ENCODE data around the gene SYDE1. TPM values are rescaled to one million over a fixed set of nuclear protein-coding genes. Genes with fewer than 3 reads are reported as not detected.

SYDE1 gene
- polyA plus RNA-seq, 12 donors: 8.1 to 29.4 (median 15.8) TPM; not detected in 1

Other genes with a start within 250 kb of the SYDE1 start
- under 1 TPM in 2 of 12 donors, not detected in 10; 0.05 to 0.07 TPM for gene OR7A17, start 221.3 kb upstream of the SYDE1 start, polyA plus RNA-seq (ENCODE audit: insufficient read length in 12 of 12)
- not detected for gene OR7C2, start 165.9 kb upstream of the SYDE1 start, polyA plus RNA-seq (ENCODE audit: insufficient read length in 12 of 12)
- gene SLC1A6, start 127.5 kb upstream of the SYDE1 start, polyA plus RNA-seq (ENCODE audit: insufficient read length in 12 of 12): 10 to 100 TPM in 1 of 12 donors, 1 to 10 TPM in 2, under 1 TPM in 6, not detected in 3; 0.09 to 21.3 (median 0.40) TPM
- 1 to 10 TPM in 3 of 12 donors, under 1 TPM in 2, not detected in 7; 0.04 to 3.6 (median 1.3) TPM for gene CASP14, start 57.9 kb upstream of the SYDE1 start, polyA plus RNA-seq (ENCODE audit: insufficient read length in 12 of 12)
- under 1 TPM in 6 of 12 donors, not detected in 6; 0.04 to 0.07 (median 0.06) TPM for gene OR1I1, start 25.2 kb upstream of the SYDE1 start, polyA plus RNA-seq (ENCODE audit: insufficient read length in 12 of 12)
- gene NOTCH3, start 93.6 kb downstream of the SYDE1 start, polyA plus RNA-seq (ENCODE audit: insufficient read length in 12 of 12): 100 to 1,000 TPM; 102 to 178 (median 124) TPM
- gene EPHX3, start 125.0 kb downstream of the SYDE1 start, polyA plus RNA-seq (ENCODE audit: insufficient read length in 12 of 12): 1 to 10 TPM in 2 of 12 donors, under 1 TPM in 8, not detected in 2; 0.28 to 6.5 (median 0.51) TPM
- 10 to 100 TPM in 11 of 12 donors, not detected in 1; 32.9 to 69.3 (median 37.9) TPM for gene BRD4, start 225.1 kb downstream of the SYDE1 start, polyA plus RNA-seq (ENCODE audit: insufficient read length in 12 of 12)